Stimulated activated CD8-positive, alpha-beta memory T cell treated with anti-CD3 and anti-CD28 coated beads, Interleukin-7, amount 100 ng/mL, for 24 hours (primary cell): ENCODE measurements around the gene CPAMD8.
A peak's percentile ranks its signal among the peaks of the same experiment; 100 is the strongest.
"Not testable (repeated sequence)": the region's sequence is repeated elsewhere in the genome, so short reads cannot be mapped to it uniquely, and the experiment has no call there.

Source experiments
- DNase-seq: peaks from one replicate; pipeline ENCODE4 v3.0.0-alpha.2; 2020; ENCODE audit warnings: low read depth

The CPAMD8 gene

DNA sequence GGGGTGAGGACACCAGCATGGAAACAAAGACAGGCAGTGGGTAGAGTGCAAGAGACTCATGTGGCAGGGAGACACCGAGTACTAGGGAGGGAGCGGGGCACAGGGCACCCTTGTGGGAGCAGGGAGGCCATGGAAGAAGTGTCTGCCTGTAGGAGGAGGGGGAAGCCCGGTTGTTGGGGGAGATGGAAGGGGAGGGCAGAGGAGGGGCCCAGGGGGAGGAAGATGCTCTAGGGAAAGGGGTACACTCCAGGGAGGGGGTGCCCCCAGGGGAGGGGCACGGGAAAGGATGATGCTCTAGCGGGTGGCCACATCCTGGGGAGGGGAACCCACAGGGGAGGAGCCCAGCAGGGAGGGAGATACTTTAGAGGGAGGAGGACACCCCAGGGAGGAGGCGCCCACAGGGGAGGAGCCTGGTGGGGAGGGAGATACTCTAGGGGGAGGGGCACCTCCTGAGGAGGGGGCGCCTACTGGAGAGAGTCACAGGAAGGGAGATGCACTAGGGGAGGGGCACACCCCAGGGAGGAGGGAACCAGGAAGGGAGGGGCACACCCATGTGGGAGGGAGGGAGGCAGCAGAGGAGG, 24.9 kb downstream of the CPAMD8 start:
- DNase-seq, result peak; percentile 18

DNA sequence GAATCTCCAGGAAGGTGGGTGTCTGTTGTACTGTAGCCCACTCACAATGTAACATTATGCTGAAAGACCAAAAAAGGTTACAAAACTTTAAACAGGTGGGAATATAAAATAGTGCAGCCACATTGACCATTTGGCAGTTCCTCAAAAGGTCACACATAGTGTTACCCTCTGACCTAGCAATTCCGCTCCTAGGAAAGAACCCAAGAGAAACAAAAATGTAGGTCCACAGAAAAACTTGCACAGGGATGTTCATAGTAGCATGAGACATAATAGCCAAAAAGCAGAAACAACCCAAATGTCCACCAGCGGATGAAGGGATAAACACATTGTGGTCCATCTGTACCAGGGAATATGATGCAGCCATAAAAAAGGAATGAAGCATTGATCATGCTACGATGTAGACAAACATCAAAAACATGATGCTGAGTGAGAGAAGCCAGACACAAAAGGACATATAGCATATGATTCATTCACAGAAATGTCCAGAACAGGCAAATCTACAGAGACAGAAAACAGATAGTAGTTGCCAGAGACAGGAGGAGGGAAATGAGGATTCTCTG, 27.9 kb downstream of the CPAMD8 start:
- no peak for DNase-seq

DNA sequence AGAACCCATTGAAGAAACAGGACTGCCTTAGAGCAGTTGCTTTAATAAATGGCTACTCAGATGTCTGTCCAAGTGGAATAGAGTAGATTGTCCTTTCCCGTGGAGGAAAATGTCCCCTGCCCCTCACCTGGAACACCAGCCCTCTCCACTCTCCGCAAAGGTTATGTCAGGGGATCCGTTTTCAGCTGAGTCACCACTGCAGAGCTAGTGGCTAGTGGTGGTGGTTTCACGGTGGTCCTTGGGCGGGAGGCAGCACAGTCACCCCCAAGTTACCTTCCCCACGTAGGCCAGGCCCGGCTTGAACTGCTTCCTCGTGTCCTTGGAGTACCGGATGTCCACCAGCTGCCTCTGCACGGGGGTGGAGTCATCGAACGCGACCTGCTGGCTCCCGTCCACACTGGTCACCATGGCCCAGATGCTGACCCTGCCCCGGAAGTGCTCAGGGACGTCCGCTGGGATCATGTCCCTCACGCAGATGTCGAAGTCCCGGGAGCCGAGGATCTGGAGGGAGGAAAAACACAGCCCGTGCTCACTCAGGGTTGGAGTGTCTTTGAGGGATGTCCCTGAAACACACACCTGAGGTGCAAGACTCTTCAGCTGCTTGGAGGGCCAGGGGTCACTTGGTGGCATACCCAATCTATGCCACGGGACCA, 29.6 kb downstream of the CPAMD8 start:
- DNase-seq, result not testable (repeated sequence)

DNA sequence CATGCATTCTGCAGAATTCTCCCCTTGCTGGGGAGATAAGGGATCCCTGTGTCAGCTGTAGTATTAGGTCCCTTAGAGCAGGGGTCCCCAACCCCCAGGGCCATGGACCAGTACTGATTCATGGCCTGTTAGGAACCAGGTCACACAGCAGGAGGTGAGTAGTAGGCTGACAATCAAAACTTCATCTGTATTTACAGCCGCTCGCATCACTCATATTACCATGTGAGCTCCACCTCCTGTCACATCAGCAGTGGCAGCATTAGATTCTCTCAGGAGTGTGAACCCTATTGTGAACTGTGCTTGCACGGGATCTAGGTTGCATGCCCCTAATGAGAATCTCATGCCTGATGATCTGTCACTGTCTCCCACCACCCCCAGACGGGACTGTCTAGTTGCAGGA, 37.9 kb downstream of the CPAMD8 start:
- no peak for DNase-seq

DNA sequence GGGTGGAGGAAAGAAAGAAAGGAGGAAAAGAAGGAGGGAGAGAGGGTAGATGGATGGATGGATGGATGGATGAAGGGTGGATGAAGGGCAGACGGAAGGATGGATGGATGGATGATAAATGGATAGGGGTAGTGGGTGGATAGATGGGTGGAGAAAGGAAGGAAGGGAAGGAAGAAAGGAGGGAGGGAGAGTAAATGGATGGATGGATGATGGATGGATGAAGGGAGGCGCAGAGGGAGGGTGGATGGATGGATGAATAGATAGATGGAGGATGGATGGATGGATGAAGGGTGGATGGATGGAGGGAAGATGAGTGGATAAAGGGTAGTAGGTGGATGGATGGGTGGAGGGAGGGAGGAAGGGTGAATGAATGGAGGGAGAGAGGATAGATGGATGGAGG, 41.2 kb downstream of the CPAMD8 start:
- no peak for DNase-seq

DNA sequence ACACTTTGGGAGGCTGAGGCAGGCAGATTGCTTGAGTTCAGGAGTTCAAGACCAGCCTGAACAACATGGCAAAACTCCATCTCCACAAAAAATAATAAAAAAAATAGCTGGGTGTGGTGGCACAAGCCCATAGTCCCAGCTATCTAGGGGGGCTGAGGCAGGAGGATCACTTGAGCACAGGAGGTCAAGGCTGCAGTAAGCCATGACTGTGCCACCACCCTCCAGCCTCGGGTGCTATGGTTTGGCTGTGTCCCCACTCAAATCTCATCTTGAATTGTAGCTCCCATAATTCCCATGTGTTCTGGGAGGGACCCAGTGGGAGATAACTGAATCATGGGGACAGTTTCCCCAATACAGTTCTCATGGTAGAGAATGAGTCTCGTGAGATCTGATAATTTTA, 44.0 kb downstream of the CPAMD8 start:
- not testable (repeated sequence) for DNase-seq

DNA sequence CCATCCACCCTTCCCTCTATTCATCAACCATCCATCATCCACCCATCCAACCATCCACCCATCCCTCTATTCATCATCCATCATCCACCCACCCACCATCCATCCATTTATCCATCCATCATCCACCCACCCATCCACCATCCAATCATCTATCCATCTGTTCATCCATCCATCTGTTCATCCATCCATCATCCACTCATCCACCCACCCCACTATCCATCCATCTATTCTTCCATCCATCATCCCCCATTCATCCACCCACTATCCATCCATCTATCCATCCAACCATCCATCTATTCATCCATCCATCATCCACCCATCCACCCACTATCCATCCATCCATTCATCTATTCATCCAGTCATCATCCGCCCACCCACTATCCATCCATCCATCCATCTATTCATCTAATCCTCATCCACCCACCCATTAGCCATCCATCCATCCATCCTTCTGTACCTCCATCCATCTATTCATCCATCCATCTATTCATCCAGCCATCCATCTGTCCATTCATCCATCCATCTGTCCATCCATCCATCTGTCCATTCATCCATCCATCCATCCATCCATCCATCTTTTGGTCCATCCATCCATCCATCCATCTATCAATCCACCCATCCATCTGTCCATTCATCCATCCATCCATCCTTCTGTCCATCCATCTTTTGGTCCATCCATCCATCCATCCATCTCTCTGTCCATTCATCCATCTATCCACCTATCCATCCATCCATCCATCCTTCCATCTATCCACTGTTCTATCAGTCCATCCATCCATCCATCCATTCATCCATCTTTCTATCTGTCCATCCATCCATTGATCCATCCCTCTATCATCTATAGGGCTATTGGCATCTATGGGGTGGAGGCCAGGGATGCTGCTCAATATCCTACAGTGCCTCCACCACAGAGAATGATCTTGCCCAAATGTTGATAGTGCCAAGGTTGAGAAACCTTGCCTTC, 47.5 kb downstream of the CPAMD8 start:
- DNase-seq, result no peak

DNA sequence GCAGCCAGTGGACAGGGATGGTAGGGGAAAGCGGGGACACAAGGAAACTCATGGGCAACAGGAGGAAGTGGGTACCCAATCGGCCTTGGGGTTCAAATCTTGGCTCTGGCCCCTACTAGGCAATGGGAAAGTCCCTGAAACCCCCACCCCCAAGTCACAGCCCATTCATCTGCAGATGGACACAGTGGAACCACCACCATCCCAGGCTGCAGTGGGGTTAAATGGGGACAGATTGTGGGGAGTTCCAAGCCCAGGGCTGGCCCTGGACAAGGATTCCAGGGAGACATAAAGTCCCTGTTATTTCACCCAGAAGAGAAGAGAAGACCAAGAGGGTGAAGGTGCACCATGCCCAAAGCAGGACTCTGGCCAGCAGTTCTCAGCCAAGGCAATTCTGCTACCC, 48.5 kb downstream of the CPAMD8 start:
- no peak for DNase-seq

DNA sequence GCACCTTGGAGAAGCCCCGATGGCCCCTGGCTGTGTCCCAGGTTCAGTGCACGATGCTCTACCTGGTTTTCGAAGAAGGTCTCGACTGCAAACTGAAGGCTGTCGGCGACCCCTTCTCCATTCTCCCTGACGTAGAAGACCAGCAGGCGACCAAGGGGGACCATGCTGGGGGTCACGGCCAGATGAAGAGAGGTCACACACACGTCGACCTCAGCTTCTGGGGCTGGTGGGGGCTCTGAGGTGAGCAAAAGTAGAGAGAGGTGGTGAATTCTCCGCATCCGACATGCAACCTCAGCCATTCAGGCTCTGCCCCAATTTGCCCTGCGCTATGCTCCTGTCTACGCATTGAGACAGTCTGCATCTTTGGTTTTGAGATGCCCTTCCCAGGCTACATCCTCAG, 49.3 kb downstream of the CPAMD8 start:
- DNase-seq, result no peak

DNA sequence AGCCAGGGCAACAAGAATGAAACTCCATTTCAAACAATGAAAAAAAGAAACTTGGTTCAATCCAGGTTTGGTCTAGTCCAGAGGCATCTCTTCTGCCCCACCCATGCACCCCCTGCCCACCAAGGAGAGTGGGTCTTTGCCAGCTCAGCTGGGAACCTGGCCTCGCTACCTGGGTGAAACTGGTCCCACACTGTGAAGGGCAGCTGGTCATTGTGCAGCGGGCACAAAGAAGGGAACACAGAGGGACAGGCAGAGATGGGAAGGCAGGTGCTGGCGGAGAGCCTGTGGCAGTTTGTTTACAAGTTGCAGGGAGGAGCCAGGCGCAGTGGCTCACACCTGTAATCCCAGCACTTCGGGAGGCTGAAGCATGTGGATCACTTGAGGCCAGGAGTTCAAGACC, 50.2 kb downstream of the CPAMD8 start:
- no peak for DNase-seq

DNA sequence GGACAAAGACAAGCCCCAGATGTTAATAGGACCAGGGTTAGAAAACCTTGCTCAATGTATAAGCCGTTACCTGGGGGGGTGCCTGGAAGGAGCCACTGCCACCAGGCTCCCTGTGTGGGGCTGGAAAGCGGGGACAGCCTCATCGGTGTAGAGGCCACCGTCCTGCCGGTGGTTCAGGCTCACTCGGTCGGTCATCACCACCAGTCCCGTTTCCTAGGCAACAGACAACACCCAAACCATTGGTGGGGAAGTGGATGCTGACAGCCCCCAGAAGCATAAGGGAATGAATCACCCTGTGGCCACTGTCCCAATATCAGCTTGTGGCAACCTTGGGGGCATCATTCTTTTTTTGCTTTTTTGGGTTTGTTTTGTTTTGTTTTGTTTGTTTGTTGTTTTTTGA, 55.8 kb downstream of the CPAMD8 start:
- DNase-seq, result no peak

DNA sequence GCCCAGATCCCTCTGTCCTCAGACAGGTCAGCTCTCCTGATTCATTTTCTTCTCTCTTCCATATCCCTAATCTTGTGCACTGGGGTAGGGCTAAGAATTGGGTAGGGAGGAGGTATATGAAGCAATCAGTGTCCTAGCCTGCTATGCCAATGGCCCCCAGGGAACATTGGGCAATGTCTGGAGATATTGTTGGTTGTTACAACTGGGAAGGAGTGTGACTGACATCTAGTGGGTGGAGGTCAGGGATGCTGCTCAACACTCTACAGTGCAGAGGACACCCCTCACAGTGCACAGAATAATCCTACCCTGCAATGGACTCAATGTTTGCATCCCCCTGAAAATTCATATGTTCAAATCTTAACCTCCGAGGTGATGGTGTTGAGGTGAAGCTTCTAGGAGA, 57.5 kb downstream of the CPAMD8 start:
- no peak for DNase-seq

DNA sequence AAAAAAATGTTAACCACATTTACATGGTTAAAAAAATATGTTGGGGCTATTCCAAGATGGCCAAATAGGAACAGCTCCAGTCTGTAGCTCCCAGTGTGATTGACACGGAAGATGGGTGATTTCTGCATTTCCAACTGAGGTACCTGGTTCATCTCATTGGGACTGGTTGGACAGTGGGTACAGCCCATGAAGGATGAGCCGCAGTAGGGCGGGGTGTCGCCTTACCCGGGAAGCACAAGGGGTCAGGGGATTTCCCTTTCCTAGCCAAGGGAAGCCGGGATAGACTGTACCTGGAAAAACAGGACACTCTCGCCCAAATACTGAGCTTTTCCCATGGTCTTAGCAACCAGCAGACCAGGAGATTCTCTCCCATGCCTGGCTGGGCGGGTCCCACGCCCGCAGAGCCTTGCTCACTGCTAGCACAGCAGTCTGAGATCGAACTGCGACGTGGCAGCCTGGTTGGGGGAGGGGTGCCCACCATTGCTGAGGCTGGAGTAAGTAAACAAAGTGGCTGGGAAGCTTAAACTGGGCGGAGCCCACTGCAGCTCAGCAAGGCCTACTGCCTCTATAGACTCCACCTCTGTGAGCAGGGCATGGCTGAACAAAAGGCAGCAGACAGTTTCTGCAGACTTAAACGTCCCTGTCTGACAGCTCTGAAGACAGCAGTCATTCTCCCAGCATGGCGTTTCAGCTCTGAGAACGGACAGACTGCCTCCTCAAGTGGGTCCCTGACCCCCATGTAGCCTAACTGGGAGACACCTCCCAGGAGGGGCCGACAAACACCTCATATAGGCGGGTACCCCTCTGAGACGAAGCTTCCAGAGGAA, 65.4 kb downstream of the CPAMD8 start:
- not testable (repeated sequence) for DNase-seq

DNA sequence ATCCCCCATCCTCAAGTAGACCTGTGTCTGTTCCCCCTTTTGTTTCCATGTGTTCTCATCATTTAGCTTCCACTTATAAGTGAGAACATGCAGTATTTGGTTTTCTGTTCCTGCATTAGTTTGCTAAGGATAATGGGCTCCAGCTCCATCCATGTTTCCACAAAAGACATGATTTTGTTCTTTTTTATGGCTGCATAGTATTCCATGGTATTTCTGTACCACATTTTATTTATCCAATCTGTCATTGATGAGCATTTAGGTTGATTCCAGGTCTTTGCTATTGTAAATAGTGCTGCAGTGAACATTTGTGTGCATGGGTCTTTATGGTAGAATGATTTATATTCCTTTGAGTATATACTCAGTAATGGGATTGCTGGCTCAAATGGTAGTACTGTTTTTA, 68.3 kb downstream of the CPAMD8 start:
- not testable (repeated sequence) for DNase-seq

DNA sequence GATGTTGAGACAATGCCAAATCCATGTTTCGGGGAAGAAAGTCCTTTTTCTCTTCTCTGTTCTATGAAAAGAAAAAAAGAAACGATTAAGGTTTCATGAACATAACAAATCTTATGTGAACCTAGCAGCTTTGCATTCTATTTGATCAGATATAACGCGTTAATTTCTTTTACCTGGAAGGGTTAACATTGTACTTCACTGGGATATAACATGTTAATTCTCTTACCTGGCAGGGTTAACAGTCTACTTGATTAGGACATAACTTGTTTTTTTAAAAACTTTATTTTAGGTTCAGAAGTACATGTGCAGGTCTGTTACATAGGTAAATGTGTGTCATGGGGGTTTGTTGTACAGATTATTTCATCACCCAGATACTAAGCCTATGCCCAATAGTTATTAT, 68.8 kb downstream of the CPAMD8 start:
- DNase-seq, result no peak

DNA sequence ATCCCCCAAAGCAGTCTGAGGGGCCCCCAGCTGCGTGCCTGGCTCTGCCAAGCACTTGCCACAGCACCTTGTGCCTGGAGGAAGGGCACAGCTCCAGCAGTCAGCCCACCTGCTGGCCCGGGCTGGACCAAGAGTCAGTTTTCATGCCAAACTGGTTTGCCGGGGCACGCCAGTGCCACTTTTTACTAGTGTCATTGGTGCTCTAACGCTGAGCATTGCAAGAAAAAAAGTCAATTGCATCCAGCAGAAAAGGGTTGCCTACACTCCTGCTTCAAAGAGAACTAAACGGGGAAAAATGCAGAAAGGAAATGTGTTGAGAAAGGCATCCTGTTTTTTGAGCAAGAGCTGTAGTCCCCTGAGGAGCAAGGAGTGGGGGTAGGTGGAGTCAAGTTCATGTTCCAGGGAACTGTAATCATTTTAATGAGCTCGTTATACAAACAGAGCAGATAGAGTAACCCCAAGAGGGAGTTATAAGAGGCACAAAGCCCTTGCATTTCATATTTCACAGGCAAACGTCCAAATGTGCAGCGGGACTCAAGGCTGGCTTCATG, 69.4 kb downstream of the CPAMD8 start:
- no peak for DNase-seq

DNA sequence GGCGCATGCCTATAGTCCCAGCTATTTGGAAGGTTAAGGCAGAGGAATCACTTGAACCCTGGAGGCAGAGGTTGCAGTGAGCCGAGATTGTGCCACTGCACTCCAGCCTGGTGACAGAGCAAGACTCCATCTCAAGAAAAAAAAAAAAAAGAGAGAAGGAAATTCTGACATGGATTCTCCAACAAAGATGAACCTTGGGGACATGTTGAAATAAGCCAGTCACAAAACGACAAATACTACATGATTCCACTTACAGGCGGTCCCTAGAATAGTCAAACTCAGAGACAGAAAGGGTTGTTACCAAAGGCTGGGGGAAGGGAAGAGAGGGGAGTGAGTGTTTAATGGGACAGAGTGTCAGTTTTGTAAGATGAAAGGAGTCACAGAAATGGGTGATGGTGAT, 71.4 kb downstream of the CPAMD8 start:
- DNase-seq, result no peak

DNA sequence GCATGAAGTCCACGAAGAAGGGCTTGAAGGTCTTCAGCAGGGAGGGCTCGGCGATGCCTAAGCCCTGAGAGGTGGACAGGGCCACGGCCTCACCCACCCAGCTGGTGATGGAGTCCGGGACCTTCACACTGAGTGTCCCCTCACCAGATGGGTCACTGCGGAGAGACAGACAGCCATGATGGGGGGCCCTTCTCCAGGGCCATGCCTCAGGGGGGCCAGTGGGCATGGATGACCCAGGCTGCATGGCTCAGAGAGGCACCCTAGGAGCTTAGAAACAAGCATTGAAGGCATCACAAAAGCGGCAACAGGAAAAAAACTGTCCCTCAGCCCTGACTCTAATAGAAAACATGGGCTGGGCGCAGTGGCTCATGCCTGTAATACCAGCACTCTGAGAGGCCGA, 74.6 kb downstream of the CPAMD8 start:
- no peak for DNase-seq

DNA sequence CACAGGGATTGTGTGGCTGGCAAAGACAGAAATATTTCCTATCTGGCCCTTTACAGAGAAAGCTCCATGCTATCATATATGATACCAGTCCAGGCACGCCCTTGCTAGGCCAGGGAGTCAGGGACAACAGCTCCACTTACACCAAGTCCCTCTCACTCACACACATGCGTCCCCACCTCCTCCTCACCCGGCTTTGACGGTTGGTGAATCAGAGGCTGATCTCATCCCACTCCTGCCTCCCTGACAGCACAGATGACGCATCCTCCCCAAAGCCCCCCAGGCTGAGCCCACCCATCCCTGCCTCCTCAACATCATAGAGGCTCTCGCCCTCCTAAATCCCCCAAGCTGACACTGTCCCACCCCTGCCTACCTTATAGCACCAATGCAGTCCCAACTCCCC, 75.1 kb downstream of the CPAMD8 start:
- no peak for DNase-seq

DNA sequence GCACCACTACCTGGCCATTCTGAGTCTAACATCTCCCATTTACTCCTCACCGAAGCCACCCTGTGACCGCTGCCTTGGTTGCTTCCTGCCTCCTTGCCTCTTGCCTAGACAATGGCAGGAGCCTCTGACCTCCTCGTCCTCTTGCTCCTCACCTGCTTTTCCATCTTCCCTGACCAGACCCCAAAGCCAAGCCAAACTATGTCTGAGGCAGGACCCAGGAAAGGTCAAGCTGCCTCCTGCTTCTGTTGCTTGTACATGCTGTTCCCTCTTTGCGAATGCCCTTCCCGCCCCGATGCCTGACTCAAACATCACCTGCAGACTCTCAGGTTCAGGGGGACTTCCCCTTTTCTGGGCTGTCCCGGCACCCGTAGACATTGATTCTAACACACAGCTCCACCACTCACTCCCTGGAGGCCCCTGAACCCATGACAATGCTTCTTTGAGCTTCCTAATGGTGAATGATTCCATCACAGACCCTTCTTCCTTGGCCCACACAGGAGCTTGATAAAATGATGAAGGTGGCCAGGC, 77.0 kb downstream of the CPAMD8 start:
- no peak for DNase-seq
